ENCODE measurements around the gene OTP. TPM values are rescaled to one million over a fixed set of nuclear protein-coding genes. Genes with fewer than 3 reads are reported as not detected.

Gene OTP
- total RNA-seq, 1 donor = not detected

DNA sequence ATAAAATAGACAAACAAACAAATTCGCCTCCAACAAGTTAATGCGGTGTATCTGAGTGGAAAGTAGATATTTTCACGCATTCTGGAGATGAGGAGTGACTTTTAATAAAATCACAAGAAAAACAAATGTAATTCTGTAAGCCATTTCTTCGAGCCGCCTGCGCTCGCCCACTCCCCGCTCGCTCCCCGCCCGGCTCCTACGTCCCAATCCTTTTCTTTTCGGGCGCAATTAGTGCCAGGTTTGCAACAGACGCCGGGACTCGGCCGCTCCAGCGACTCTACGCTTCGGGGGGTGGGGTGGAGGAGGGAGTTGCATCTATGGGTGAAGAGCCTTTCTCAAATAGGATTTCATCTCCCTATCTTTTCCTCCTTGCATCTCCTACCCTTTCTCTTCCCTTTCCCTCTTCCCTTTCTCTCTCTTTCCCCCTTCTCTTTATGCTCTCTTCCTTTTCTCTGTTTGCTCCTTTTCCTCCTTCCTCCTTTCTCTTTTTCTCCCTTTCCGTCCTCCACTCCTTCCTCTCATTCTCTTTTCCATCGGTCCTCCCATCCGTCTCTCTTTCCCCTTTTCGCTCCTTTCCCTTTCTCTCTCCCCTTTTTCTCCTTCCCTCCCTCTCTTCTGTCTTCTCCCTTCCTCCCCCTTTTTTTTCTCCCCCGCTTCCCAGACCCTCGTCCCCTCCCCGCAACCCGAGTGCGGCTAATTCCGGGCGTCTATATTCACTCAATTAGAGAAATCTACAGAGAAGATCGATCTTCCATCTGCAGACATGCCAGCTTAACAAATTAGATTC lies 6.1 kb upstream of the OTP start:
- TF ChIP-seq, protein P1, sequence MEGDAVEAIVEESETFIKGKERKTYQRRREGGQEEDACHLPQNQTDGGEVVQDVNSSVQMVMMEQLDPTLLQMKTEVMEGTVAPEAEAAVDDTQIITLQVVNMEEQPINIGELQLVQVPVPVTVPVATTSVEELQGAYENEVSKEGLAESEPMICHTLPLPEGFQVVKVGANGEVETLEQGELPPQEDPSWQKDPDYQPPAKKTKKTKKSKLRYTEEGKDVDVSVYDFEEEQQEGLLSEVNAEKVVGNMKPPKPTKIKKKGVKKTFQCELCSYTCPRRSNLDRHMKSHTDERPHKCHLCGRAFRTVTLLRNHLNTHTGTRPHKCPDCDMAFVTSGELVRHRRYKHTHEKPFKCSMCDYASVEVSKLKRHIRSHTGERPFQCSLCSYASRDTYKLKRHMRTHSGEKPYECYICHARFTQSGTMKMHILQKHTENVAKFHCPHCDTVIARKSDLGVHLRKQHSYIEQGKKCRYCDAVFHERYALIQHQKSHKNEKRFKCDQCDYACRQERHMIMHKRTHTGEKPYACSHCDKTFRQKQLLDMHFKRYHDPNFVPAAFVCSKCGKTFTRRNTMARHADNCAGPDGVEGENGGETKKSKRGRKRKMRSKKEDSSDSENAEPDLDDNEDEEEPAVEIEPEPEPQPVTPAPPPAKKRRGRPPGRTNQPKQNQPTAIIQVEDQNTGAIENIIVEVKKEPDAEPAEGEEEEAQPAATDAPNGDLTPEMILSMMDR (IDR thresholded peaks at IDR 0.05; ENCODE audit: insufficient read depth, low read length) = no peak
- DNase-seq (ENCODE audit: low read depth) = no peak
- no peak overlapping the region for H3K4me3 ChIP-seq (ENCODE audit: low read depth, low read length)

DNA sequence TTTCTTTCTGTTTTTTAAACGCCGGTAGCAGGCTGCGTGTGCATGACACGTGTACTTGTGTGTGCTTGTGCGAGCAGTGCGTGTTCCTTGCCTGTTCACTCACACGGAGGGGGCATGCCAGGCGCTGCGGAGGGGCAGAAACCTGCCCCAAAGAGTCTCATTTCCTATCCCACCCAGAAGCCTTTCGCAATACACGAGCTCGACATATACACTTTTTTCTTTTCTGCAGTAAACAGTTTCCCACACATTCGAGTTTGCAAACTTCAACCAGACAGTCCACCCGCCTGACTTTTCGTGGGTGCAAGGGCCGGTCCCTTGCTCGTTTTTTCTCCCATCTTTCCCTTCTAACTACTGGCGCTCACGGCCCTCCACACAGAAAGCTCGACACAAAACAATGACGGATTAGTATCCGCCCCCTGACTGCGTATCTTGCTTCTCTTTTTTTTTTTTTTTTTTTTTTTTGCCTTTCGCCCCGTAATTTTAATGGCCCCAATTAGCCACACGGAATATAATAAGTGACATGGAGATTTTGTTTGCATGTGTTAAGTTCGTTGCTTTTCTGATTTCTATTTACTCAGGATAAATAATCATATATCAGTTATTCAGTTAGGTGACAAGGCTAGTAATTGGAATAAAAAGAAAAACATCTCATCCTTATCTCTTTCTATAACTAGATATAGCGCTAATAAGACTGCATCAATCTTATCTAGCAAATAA lies 5.3 kb upstream of the OTP start:
- no peak for DNase-seq (ENCODE audit: low read depth)
- TF ChIP-seq, protein P1 (IDR thresholded peaks at IDR 0.05; ENCODE audit: insufficient read depth, low read length) = no peak
- H3K4me3 ChIP-seq (ENCODE audit: low read depth, low read length) = no peak overlapping the region

DNA sequence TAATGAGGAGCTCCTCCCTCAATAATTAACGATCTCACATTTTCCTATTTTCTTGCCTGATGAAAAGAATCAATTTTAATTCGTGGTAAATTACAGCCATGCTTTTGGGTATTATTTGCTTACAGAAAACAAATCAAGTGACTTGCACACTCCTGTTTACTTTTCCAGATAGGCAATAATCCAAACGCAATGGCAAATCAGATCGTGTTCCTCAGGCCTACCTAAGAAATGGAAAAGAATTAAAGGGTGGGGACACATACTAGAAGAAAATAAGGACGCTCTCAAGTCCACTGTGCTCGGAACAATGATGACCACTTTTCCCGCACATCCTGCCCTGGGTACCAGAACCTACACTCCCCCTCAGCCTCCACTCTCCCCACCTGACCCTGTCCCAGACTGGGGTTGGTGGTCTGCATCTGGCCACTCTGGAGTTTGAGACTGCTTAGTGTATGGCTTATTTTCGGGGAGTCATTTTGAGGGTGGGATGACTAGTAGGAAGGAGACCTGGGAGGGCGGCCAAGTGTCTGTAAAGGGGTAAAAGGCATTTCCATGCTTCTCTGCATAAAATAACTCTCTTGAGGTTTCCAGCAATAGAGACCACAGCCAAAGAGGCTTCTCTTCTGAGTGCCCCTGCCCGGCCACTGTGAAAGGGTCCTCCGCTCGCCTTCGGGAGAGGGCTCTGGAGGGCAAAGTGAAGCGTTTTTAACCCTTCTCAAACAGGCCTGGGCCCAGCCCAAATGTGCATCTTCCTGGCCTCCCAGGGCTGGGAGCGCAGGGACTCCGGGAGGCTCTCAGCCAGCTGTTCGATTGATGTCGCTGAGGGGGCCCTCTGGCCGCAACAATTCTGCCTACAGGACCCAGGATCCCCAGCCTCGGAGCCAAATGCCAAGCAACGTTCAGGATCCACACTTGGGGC lies 4.5 kb upstream of the OTP start:
- TF ChIP-seq, protein P1 (IDR thresholded peaks at IDR 0.05; ENCODE audit: insufficient read depth, low read length) = no peak
- no peak overlapping the region for H3K4me3 ChIP-seq (ENCODE audit: low read depth, low read length)
- DNase-seq (ENCODE audit: low read depth) = no peak

DNA sequence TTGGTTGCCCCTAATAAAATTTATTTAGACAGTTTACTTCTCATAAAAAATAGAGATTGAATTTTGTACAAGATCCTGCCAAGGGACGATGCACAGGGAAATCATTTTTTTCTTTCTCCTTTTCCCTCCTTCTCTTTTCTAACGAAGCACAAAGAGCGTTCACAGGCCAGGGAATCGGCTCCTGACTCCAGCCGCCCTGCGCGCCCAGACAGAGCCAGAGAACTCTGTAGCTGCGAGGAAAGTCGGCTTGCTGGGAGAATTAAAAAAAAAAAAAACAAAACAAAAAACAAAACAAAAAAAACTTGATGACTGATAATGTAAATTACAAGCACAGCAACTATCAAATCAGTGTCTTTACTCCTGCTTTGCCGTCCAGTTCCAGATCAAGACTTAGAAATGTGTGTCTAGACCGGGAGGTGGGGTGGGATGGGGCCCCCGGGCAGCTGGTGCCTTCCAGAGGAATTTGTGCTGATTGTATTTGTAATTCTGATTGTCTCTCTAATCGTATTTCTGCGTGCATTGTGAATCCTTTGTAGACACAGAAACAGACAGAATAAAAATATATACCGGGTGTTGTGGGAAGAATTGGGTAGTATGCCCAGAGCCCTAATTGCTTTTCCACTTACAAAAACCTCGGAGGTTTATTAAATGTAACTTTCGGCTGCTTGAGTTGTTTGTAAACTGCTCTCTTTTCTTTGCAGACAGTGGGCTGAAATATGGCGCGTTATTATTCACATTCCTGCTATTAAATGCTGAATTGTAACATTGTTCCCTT lies 3.6 kb upstream of the OTP start:
- H3K4me3 ChIP-seq (ENCODE audit: low read depth, low read length) = no peak overlapping the region
- TF ChIP-seq, protein P1 (IDR thresholded peaks at IDR 0.05; ENCODE audit: insufficient read depth, low read length) = no peak
- DNase-seq (ENCODE audit: low read depth) = no peak

DNA sequence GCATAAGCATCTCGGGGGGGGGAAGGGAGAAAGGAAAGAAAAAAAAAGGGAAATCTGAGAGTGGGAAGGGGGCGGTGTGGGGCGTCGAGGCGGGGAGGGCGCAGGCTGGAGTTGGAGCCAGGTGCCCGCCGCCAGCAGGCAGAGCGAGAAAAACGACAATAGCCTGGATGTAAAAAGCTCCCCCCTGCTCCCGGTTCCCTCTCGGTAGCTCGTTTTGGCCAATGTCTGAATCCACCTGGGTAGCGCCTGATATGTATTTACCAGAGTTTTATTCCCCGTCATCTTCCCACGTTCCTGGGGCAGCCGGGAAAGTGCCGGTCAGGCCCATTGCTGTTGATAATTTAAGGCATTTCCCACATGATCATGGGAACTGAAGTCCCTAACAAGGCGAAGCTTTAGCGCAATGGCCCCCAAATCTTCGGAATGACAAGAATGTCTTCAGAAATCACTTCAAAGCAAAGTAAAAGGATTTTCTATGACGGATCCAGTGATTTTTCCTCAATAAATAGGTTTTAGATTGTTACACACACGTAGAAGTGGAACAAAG lies 3.0 kb upstream of the OTP start:
- TF ChIP-seq, protein P1 (IDR thresholded peaks at IDR 0.05; ENCODE audit: insufficient read depth, low read length) = no peak
- no peak for DNase-seq (ENCODE audit: low read depth)
- H3K4me3 ChIP-seq (ENCODE audit: low read depth, low read length) = no peak overlapping the region

Data from fibroblast of the aortic adventitia (primary cell).